SK-N-DZ (cell line): ENCODE measurements around the gene RGS6.
A peak's percentile ranks its signal among the peaks of the same experiment; 100 is the strongest.

Experiments used
- DNase-seq: peaks from one replicate; pipeline ENCODE4 v3.0.0-alpha.2; 2015; ENCODE audit warnings: low spot score

Gene RGS6

GRCh38 chr14:72075649-72076334 is 143.6 kb downstream of the RGS6 start:
- DNase-seq: no peak

- DNase-seq: no peak
Observed at GRCh38 chr14:72081137-72081536, 148.9 kb downstream of the RGS6 start.

DNA sequence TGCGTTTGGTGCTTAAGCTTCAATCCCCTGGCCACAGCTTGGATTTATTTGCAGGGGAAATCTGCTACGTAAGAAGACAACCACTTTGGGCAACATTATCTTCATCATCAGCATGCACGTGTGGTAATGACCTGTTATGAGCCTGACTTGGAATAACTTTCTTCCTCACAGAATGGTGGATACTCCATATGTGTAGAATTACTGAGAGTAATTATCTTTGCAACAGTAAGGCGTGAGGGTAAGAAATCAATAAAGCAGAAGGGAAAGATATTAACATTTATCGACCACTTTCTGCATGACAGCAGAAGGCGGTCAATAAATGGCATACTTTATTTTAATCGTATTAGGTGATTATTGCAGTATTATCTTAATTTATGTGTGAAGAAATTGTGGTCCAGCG is 152.7 kb downstream of the RGS6 start:
- no peak for DNase-seq

DNA sequence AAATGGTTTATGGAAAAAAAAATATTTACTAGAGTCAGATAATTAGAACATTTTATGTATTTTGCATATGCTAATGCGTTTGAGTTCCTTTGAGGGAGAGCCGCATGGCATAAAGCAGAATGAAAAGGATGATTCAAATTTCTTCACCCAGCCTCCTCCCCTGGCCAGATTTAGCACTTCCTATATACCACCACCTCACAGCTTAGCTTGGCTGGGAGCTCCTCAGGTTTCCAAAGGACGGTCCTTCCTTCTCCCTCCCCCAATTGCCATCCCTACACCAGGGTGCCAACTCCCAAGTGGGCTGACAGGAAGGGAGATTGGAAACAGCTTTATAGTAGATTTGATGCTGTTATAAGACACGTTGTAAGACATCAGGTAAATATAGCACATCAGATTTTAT is 157.4 kb downstream of the RGS6 start:
- no peak for DNase-seq

DNA sequence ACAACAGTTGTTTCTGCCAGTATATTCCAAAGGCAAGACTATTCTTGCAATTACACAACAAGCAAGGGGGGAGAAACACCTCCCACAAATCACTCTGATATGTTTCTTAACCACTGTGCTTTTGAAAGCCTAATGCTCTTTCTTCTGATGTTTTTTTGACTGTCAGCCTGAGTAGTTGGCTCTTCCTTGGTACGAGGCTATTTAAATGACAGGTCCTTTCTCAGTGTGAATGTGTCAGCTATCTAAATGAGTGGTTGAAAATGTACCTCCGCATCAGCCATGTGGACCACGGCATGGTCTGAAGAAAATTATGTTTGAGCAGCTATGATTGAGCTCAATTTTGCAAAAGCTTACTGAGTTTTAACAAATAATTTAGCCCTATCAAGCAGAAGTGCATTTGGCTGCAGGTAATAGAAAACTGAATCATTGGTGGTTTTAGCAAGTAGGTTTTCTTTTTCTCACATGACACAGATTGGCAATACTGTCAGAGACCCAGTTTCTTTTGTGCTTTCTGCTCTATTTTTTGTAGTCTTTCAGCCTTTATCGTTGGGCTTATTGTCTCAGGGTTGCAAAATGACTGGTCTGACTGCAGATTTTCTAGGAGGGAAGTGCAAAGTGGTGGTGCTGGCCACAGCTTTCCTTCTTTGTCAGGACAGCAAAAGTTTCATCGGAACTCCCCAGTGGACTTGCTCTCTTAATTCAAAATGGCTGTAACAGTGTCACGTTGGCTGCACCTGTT is 162.8 kb downstream of the RGS6 start:
- no peak for DNase-seq

GRCh38 chr14:72097173-72097783 is 165.0 kb downstream of the RGS6 start:
- DNase-seq: no peak

- no peak for DNase-seq
Observed at GRCh38 chr14:72098210-72098609, 166.0 kb downstream of the RGS6 start.

- no peak for DNase-seq
Observed at GRCh38 chr14:72099566-72099965, 167.3 kb downstream of the RGS6 start.

DNA sequence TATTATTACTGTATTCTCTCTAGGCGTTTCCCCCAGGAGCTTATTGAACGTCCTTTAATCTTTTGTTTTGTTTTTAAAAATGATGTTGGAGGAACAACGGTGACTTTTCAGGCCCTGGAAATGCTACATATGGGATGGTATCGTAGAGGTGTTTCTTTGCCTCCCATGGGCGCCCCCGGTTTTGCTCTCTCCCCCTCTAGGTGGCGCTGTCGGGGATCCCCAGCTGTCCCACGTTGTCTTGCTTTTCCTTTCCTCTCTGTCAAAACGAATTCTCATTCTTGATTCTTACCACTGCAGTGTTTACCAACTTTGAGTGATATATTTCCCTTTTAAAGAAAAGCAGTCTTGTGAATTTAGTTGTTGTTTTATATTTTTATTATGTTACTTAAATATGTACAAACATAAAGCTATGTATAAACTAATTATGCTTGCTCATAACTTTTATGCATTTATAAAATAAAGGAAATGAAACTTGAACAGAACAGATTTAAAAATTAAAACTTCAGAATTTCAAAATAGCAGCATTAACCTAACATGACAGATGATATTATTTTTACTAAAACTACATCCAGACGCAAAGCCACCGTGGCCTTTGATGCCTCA is 171.9 kb downstream of the RGS6 start:
- no peak for DNase-seq

- no peak for DNase-seq
Observed at GRCh38 chr14:72111911-72112310, 179.7 kb downstream of the RGS6 start.

DNA sequence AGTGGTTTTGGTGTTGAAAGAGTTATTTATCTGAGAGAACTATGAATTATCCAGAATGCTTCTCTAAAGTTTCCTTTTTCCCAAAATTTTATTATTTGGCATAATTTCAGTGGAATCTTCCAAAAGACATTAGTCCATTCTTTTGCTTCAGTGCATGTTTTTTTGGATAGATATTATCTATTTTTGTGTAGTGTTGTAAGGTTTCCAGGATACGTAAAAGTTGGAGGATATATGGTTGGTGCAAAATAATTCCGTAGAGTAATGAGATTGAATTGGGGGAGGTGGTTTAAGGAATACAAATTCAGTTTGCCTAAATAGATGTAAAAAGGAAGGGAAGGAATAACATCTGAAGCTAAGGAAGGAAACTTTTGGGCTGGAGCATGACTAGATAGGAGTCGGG is 186.6 kb downstream of the RGS6 start:
- no peak for DNase-seq

- DNase-seq: no peak
Observed at GRCh38 chr14:72120315-72120714, 188.1 kb downstream of the RGS6 start.

- no peak for DNase-seq
Observed at GRCh38 chr14:72123755-72124154, 191.5 kb downstream of the RGS6 start.

GRCh38 chr14:72124171-72124570 is 191.9 kb downstream of the RGS6 start:
- DNase-seq: no peak

DNA sequence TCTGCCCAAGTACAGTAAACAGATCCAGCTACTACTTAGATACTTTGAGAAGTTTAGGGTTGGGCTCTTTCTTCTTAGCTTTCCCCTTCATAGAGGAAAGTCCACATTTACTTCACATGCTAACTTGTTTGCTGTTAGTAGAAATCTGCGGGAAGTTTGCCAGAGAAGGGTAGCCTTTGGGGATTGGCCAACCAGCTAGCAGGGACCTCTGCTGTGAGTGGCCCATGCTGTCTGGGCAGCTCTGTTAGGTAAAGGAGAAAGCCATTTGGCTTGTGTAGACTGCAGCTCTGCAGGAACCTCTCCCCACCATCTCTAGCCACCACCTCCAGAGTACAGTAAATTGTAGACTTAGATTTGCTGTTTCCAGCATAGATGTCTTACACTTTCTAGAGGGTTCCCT is 193.9 kb downstream of the RGS6 start:
- DNase-seq: no peak

GRCh38 chr14:72126561-72126960 is 194.3 kb downstream of the RGS6 start:
- DNase-seq: no peak

DNA sequence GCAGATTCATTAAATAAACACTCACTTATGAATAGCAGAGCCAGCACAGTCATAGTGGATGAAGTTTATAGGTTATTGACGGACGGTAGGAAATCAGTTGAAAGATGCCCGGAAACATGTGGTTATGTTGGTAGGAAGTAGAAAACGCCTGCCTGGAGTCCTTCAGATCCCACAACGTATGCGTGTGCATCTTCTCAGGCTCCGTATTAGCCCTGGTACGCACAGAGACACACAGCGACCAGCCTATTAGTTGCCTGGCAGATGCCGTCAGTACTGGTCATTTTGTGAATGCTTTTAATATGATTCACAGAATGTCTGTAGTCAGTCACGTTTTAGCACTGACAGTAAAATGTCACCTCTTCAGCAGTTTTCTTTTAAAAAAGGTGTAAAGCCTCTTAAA is 196.4 kb downstream of the RGS6 start:
- DNase-seq: no peak

DNA sequence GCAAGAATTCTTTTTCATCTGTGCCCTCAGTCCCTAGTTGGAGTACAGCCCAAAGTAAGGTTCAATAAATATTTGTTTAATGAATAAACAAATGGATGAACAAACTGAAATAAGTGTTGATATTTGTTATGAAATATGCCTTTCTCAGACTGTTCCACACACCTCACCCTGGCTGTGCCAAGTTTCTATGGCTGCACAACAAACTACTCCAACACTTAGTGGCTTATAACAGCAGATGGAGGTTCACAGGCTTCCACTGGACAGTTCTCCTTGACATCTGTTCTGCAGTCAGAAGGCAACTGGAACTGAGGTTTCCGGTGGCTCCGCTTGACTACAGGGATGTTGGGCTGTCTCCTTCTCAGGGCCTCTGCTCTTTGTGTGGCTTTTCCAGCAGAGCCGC is 197.1 kb downstream of the RGS6 start:
- no peak for DNase-seq

- no peak for DNase-seq
Observed at GRCh38 chr14:72141084-72141483, 208.9 kb downstream of the RGS6 start.

DNA sequence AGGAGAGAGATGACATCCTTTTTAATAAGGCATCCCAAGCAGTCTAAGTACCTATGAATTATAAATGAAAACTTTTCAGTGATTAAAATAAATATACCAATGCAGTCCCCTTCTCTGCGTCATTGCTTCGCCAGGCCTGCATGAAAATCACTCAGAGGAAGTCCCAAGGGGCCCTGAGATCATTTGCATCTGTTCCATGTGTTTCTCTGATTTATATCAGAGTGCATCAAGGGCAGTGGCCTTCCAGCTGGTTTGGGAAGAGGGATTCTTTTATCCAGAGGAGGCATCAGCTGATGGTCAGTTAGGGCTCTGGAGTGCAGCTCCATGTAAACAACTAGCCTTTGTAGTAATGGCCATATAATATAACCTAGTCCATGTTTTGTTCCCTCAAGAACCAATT is 210.1 kb downstream of the RGS6 start:
- peak; percentile 6 for DNase-seq

DNA sequence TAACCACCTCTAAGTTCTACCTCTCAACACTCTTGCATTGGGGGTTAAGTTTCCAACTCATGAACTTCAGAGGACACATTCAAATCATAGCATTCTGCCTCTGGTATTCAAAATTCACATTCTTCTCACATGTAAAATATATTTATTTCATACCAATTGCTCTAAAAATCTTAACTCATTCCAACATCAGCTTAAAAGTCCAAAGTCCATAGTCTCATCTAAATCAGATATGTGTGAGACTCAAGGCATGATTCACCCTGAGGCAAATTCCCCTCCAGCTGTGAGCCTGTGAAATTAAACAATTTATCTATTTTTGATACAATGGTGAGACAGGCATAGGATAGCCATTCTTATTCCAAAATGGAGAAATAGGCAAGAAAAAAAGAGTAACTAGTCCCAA is 214.0 kb downstream of the RGS6 start:
- no peak for DNase-seq

DNA sequence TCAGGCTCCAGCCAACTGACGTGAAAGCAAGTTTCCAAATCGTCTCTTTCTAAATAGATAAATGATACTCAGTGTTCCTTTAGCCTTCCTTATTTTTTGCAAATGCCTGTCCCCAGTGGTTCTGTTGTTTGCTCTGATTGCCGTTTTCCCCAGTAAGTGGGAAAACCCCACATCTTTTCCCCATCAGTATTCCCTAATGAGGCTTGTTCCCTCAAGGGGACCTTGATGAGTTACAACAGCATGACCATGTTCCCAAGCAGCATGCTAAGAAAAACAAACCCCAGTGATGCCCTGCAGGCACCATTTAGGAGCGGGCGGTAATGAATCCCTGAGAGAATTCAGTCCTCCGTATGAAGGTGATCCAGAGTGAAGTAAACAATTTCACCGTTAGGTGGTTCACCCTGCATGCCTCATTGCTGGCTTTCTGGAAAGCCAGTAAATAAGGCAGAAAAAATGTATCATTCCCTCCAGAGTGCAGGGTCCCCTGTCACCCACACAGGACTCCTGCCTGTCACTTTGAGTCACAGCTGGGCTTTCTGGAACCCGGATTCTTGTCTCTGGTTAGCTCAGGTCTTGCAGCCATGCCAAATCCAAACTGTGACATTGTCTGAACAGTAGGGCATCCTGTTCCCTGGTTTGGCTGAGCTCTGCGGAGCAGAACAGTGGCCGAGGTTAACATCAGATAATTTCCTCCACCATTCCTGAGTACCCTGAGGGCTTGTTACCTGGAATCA is 222.6 kb downstream of the RGS6 start:
- no peak for DNase-seq
